Gastroesophageal sphincter (tissue), 3 donors: ENCODE measurements around the gene GALNT10.

Experiments
- CTCF ChIP-seq, 4 experiments: fragments of 200-600 bp in 2 of 4; fragments of 450-650 bp in 2 of 4; sonication (generic) in 1 of 4; IDR thresholded peaks; one replicate each; pipeline ENCODE4 v1.5.1; 2017 to 2019; ENCODE audit warnings: antibody characterized with exemption in 4 of 4, mild to moderate bottlenecking in 2 of 4, moderate library complexity in 2 of 4
- POLR2A ChIP-seq, 2 donors: fragments of 450-650 bp; IDR thresholded peaks; one replicate each; pipeline ENCODE4 v1.6.1; 2017; ENCODE audit warnings: antibody characterized with exemption in 2 of 2, mild to moderate bottlenecking in 2 of 2, moderate library complexity in 1 of 2
- POLR2AphosphoS5 ChIP-seq: sonication (generic); formaldehyde crosslinking; IDR thresholded peaks from one replicate; pipeline ENCODE4 v1.6.1; 2017; ENCODE audit warnings: antibody characterized with exemption

GRCh38 chr5:154309371-154309745 lies 118.8 kb downstream of the GALNT10 start:
- TF ChIP-seq POLR2A (IDR thresholded peaks at IDR 0.05) (no peak), CTCF (IDR thresholded peaks at IDR 0.05) (no peak), POLR2AphosphoS5 (no peak)
